Neural progenitor cell (in vitro differentiated cells): ENCODE measurements around the gene AQP11.

Source experiments
- EZH2 ChIP-seq: fragments of 200-600 bp; sonication (generic); IDR thresholded peaks from 2 replicates; pipeline ENCODE4 v1.6.1; 2017; ENCODE audit warnings: antibody characterized with exemption, mild to moderate bottlenecking, moderate library complexity
- EZH2phosphoT487 ChIP-seq: fragments of 200-600 bp; sonication (generic); IDR thresholded peaks from 2 replicates; pipeline ENCODE4 v1.6.1; 2017; ENCODE audit warnings: antibody characterized with exemption
- TF ChIP-seq, protein P1 (sequence below): fragments of 200-600 bp; sonication (generic); IDR thresholded peaks from 2 replicates; pipeline ENCODE4 v1.5.1; 2017; ENCODE audit warnings: antibody characterized with exemption, mild to moderate bottlenecking

- TF ChIP-seq, protein P1, sequence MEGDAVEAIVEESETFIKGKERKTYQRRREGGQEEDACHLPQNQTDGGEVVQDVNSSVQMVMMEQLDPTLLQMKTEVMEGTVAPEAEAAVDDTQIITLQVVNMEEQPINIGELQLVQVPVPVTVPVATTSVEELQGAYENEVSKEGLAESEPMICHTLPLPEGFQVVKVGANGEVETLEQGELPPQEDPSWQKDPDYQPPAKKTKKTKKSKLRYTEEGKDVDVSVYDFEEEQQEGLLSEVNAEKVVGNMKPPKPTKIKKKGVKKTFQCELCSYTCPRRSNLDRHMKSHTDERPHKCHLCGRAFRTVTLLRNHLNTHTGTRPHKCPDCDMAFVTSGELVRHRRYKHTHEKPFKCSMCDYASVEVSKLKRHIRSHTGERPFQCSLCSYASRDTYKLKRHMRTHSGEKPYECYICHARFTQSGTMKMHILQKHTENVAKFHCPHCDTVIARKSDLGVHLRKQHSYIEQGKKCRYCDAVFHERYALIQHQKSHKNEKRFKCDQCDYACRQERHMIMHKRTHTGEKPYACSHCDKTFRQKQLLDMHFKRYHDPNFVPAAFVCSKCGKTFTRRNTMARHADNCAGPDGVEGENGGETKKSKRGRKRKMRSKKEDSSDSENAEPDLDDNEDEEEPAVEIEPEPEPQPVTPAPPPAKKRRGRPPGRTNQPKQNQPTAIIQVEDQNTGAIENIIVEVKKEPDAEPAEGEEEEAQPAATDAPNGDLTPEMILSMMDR = no peak
- TF ChIP-seq EZH2phosphoT487 = no peak
- no peak for TF ChIP-seq EZH2
Measured at GRCh38 chr11:77656362-77656761, 66.6 kb downstream of the AQP11 start.
